Choroid plexus epithelial cell (primary cell): Measurements from ENCODE around the gene NRSN1.

Experiments
- DNase-seq: peaks from one replicate; pipeline ENCODE4 v3.0.0-alpha.2; 2010; ENCODE audit warnings: low read depth
- H3K4me3 ChIP-seq: 2 replicates; pipeline ENCODE4 v1.5.1; 2011; ENCODE audit warnings: low read depth, mild to moderate bottlenecking, control low read depth, low read length, moderate library complexity
- TF ChIP-seq, protein P1 (sequence below): conservative IDR thresholded peaks from 2 replicates; pipeline ENCODE4 v1.5.1; 2011; ENCODE audit warnings: low read depth, mild to moderate bottlenecking, control low read depth, inconsistent platforms, low read length, moderate library complexity

NRSN1 gene

DNA sequence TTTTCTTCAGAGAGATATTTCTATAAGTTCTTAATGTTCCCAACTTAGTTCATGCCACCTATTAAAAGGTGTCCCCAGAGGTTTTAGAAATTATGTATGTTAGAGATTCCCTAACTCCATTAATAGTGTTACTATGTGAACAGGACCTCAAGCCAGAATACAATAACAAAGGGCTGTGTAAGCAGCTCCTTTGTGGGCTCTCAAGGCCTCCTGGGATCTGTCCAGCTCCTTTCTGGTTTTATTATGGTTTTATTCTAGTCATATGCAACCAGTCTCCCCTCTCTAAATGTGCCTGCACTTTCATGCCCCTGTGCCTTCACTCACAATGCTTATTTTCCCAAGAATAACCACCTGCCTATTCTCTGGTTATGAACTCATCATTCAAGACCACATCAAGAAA lies 22.7 kb downstream of the NRSN1 start:
- DNase-seq = no peak
- H3K4me3 ChIP-seq = no peak overlapping the region
- TF ChIP-seq, protein P1, sequence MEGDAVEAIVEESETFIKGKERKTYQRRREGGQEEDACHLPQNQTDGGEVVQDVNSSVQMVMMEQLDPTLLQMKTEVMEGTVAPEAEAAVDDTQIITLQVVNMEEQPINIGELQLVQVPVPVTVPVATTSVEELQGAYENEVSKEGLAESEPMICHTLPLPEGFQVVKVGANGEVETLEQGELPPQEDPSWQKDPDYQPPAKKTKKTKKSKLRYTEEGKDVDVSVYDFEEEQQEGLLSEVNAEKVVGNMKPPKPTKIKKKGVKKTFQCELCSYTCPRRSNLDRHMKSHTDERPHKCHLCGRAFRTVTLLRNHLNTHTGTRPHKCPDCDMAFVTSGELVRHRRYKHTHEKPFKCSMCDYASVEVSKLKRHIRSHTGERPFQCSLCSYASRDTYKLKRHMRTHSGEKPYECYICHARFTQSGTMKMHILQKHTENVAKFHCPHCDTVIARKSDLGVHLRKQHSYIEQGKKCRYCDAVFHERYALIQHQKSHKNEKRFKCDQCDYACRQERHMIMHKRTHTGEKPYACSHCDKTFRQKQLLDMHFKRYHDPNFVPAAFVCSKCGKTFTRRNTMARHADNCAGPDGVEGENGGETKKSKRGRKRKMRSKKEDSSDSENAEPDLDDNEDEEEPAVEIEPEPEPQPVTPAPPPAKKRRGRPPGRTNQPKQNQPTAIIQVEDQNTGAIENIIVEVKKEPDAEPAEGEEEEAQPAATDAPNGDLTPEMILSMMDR = no peak

DNA sequence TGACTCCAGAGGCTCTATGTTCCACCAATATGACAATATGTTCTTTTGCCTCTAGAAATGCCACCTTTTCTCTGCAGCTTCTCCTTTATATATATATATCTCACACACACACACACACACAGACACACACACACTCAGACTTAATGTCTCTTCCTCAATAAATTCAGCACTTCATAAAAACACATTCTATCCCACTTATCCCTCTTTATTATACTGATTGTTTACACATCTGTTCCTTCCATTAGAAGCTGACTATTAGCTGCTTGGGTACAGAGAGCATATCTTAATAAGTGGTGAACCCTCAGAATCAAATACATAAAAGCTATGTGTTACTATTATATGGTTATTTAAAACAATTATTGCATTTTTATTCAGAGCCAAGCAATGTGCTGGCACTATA lies 23.3 kb downstream of the NRSN1 start:
- TF ChIP-seq, protein P1 = no peak
- no peak for DNase-seq
- H3K4me3 ChIP-seq = no peak overlapping the region

DNA sequence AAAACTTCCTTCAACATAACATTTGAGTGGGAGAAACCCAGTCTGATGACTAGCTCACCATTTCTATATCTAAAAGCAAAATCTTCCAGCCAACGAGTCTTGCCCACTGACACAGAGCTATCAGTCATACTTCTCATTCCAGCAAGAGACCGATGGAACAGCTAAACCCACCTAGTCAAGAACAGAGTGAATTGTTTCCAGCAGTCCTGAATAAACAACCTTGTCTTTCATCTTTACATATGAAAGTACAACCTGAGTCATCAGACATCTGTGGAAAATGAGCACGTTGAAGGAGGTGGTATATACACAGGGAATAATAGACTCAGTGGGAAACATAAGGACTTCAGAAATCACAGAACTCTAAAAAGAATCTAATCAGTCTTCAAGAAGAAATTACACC lies 23.8 kb downstream of the NRSN1 start:
- no peak overlapping the region for H3K4me3 ChIP-seq
- DNase-seq = no peak
- TF ChIP-seq, protein P1 = no peak

DNA sequence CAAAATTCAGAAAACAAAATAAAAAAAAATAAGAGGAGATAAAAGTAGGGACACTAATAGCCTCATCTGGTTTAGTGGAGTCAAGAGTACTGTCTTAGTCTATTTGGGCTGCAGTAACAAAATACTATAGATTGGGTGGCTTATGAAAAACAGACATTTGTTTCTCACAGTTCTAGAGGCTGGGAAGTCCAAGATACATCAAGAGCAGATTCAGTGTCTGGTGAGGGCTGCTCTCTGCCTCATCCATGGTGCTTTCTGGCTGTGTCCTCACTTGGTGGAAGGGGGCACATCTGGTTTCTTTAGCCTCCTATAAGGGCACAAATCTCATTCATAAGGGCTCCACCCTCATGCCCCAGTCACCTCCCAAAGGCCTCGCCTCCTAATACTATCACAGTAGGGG lies 26.0 kb downstream of the NRSN1 start:
- H3K4me3 ChIP-seq = no peak overlapping the region
- no peak for DNase-seq
- TF ChIP-seq, protein P1 = no peak

DNA sequence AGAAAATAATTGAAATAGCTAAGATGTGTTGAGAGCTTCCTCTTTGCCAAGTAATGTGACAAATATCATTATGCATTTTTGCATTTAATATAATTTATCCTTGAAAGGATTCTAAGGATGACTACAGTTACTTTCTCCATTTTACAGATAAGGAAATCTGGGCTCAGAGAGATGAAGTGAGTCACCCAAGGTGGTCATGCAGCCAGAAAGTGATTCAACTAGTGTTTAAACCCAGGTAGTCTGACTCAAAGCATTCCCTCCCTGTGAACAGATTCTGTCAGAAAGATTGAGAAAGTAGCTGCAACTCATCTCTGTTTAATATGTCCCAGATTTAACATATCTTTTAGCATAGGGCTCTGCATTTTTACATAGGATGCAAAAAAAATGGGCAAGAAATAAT lies 28.1 kb downstream of the NRSN1 start:
- DNase-seq = no peak
- no peak overlapping the region for H3K4me3 ChIP-seq
- TF ChIP-seq, protein P1 = no peak

DNA sequence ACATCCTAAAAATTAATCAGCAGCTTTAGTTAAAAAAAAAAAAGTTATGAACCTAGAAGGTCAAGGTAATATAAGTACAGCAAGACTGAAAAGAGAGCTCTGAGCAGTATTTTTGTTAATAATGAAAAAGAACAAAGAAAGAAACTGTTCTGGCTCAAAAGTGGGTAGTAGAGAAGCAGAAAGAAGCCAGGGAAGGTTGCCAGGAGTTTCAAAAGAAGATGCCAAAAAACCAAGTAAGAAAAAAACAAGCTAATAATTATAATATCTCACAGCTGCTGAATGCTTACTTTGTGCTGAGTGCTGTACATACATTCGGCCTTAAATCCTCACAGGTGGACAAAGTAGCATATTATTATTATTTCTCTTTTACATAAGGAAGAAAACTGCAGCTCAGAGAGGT lies 31.9 kb downstream of the NRSN1 start:
- DNase-seq = no peak
- no peak overlapping the region for H3K4me3 ChIP-seq
- TF ChIP-seq, protein P1 = no peak

DNA sequence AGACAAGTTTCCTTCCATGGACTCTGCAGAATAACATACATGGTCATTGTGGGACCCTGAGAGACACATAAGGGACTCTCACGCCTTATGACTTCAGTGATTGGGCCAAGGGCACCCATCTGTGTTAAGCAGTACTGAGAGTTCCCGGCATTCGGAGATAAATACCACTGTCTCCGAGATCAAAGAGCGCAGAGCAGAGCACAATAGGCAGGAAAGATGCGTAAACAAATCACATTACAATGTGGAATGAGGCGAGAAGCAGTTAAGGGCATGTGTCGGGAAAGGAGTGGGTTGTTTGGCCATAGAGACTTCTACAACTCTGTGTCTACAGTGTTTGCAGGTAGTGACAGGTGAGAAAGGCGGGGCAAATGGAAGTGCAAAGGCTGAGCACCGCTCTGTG lies 57.6 kb downstream of the NRSN1 start:
- no peak for DNase-seq
- no peak overlapping the region for H3K4me3 ChIP-seq
- TF ChIP-seq, protein P1 = no peak
